ENCODE measurements around the gene SLC8A3. TPM values are rescaled to one million over a fixed set of nuclear protein-coding genes. Genes with fewer than 3 reads are reported as not detected.
A peak's percentile ranks its signal among the peaks of the same experiment; 100 is the strongest.

Gene SLC8A3
- polyA plus RNA-seq, 1 donor, result 5.8 TPM

DNA sequence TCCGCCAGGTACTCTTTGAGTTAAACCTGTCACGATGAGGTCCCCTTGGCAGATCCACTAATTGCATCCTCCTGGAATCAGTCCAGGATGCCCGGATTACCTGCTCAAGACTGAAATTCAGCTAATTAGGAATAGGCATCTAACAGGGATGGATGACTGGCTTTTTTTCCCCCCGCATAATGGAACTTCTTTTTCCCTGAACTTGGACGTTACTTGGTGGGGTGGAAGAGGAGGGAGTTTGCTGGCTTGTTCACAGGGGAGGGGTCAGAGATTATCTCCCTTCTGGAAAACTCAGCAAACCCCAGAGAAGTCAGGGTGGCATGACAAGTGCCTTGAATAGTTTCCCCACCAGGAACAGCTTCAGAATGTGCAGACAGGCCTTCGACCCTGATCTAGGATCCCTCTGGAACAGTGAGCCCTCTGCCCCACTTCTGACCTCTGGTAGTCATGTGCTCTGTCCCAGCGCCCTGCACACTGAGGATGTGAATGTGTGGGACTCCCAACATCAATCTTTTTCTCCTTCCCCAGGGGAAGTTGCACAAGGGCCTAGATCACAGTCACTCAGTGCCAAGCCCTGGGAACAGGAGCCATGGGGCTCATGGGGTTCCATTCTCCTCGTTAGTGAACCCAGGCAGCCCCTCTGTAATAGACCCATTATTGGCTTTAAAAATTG, 167.1 kb downstream of the SLC8A3 start:
- no peak for DNase-seq

DNA sequence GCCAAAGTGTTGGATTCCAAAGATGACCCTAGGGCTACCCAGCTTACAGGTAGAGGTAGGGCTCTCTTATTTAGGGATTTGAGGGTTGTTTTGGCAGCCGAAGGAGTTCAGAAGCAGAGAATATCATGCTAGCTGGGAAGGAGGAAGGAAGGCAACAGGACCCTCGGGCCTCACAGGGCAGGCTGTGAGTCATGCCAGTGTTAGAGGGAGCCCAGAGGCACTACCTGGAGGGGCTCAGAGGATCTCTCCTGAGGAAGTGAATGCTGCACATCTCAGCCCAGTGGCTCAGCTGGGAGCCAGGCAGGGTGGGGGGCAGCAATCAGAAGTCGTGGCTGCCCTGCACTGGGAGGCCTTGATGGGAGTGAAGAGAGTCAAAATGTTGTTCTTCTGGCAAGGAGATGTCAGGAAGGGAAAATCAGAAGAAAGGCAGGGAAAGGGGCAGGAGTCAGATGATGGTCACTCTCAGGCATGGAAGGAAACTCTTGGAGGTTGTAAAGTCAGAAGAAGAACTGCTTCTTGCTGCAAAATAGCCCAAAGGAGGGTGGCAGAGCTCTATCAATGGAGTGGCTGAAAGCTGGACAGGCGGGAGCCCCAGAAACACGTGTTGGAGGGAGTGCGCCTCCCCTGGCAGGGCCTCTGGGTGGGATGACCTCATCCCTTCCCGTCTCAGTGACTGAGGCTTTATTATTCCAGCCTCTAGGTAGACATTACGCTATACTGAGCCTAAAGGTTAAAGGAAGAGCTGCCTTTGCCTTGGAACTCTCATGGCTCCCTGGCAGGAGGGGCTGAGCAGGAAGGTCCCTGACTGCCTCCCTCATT, 168.2 kb downstream of the SLC8A3 start:
- DNase-seq, result no peak

DNA sequence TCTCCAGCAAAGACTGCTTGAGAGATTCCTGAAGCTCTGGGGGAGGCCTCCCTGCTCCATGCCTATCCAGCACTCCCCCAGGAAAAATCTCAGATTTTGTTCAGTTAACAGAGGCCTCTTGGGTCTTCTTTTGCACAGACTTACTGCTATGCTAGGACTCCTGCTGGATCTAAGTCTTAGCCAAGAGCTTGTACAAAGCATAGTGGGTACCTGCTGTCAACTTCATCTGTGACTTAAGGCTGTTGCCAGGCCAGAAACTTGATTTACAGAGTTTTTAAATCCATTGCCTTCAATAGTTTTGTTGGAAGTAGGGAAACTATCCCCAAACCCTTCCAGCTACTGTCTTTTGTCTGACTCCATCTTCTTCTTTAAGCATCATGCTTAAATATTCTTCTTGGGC, 169.1 kb downstream of the SLC8A3 start:
- DNase-seq, result no peak

- peak; percentile 13 for DNase-seq
Observed at GRCh38 chr14:70018713-70019211, 170.0 kb downstream of the SLC8A3 start.

- no peak for DNase-seq
Observed at GRCh38 chr14:70018230-70018629, 170.5 kb downstream of the SLC8A3 start.

GRCh38 chr14:70014406-70015095, 174.2 kb downstream of the SLC8A3 start:
- no peak for DNase-seq

- DNase-seq, result no peak
Observed at GRCh38 chr14:70013271-70013873, 175.4 kb downstream of the SLC8A3 start.

DNA sequence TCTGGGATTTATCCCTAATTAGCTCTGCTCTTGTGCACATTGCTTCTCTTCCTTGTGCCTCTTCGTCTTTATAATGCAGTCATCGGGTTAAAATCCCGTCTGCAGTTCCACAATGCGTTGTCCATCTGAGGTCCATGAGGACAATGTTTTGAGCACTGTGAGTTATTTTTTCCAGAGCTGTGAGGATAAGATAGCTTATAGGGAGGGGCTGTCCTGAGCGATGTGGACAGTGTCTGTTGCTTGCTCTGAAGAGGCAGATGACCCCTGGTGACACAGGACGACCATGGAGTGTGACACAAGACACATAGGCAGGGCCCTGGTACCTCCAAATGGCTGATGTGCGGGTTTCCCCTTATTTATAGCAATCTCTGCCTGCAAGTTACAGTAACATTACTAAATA, 177.0 kb downstream of the SLC8A3 start:
- DNase-seq, result no peak

DNA sequence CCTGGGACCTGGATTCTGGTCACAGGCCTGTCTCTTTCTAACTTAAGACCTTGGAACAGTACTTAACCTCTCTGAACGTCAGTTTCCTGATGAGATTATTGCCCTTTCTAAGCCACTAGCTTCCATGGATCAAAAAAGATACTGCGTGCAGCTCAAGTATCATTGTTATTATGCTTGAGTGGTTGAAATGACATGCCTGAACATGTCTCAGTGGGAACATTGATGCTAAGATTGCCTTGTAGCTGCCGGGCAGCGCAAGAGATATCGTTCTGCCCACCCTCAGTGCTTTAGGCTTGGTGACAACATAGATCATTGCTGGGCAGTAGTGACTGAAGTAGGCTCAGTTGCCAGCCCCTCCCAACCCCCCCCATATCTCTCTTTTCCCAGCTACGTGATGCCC, 177.7 kb downstream of the SLC8A3 start:
- DNase-seq, result no peak

GRCh38 chr14:70009961-70010360, 178.8 kb downstream of the SLC8A3 start:
- DNase-seq, result no peak

DNA sequence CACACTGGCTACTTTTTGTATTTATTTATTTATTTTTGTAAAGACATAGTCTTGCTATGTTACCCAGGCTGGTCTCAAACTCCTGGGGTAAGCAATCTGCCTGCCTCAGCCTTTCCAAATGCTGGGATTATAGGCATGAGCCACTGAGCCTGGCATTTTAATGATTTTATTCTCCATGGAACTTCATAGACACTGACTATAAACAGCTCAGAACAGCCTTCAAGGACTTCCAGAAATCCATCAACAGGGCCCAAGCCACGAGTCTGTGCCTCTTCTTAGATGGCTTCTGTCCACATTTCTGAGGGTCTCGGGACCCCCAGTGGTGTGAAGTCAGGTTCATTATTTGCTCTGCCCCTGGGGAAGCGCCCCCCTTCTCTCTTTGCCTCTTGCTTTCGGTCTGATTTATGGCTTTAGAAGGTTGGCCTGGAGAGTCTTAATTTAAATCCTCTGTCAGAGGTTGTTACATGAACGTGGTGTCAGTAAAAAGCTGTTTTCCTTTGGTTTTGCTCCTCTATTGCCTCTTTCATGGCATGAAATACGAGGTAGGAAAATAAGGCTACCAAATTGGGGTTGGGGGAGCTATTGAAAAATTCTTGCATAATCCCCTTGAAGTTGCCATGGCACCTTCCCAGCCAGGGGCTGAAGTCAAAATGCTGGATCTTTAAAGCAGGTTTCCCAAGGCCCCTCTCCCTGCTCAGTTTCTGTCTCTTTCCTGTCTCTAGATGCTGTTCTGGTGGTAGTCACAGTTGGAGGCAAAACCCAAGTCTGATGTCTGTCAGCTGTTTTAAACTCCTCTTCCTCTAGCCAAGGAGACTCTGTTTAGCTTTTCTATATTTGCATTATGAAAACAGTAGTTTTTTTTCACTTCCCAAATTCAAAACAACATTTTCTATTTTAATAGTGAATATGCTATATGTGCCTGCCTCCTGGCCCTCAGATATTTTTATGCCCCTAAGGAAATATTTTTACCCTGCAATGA, 180.2 kb downstream of the SLC8A3 start:
- DNase-seq, result no peak

GRCh38 chr14:70006699-70007098, 182.1 kb downstream of the SLC8A3 start:
- no peak for DNase-seq

DNA sequence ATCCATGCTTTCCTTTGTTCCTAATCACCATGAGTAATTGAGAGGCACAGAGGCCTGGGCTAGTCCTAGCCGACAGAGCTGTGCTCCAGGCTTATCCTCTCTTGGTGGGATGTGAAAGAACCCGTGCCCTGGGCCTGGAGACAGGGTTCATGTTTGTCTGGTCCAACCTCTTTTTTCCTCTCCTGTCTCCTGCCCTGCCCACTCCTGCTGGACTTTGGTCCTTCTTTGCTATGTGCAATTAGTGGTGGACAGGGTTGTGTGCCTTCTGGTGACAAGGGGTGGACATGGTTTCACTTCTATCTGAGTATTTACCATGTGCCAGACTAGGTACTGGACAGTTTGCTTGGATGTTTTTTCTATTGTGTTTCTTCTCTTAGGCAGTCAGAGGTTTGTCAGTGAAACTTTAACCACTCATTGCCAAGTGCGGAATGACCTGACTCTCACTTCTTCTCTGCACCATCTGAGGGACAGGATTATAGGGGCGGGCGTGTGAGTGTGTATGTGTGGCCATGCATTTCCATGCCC, 183.4 kb downstream of the SLC8A3 start:
- no peak for DNase-seq

- DNase-seq, result no peak
Observed at GRCh38 chr14:70004791-70005190, 184.0 kb downstream of the SLC8A3 start.

DNA sequence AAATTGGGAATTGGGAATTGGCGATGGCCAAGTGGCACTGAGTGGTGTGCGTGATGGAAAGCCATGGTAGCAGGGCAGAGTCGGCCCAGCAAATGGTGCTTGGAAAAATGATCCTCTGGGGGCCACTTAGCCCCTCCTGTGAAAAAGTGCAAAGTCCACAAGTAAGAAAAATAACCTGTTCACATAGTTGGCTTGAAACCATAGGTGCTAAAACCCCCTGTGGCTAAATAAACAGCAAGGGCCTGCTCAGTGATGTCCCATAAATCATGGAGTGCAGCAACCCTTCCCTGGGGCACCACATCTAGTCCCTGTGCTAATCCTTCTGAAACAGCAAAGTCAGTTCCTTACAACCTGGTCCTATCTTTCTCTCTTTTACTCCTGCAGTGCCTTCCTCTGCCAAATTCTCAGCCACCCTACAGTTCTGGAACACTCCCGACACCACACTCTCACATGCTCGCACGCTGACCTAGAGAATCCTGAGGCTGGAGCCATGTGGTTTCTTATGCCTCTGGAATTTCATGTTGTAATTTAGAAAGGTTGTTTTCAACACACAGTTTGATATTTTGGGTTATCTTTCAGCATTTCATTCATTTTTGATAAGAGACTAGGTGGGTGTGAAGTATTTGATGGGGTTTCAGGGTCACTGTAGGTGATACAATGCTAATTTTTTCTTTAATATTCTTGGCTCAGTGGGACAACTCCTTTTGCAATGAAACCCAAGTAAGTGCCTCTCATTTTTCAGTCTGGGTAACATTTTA, 186.0 kb downstream of the SLC8A3 start:
- DNase-seq, result no peak

GRCh38 chr14:70000601-70001000, 188.2 kb downstream of the SLC8A3 start:
- no peak for DNase-seq

- DNase-seq, result no peak
Observed at GRCh38 chr14:69999261-69999674, 189.5 kb downstream of the SLC8A3 start.

DNA sequence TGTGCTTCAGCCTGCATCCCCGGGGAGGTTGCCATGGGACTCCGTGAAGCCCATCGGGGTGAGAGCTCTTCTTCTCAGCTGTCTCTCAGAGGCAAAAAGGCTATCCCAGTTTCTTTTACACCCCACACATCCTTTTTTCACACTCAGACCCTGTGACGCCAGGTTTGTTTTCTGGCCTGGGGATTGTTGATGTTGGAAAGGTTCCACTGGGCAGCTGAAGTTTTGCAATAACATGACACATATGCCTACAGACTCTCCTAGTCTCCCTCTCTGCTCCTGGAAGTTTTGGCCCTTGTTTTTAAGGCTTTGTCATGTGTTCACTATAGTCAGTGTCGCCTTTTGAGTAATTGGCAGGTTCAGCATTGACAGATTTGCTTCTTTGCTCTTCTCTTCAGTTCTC, 190.9 kb downstream of the SLC8A3 start:
- no peak for DNase-seq

GRCh38 chr14:69996216-69996615, 192.5 kb downstream of the SLC8A3 start:
- DNase-seq, result no peak

Data from hindlimb muscle (tissue), 1 donor.